Keratinocyte (primary cell): ENCODE measurements around the gene SOX3.

Source experiments
- EZH2 ChIP-seq: IDR thresholded peaks from one replicate; pipeline ENCODE4 v1.6.1; 2012; ENCODE audit warnings: inconsistent platforms, mild to moderate bottlenecking, low read length, moderate library complexity
- TF ChIP-seq, protein P1 (sequence below), 3 experiments: IDR thresholded peaks in 1 of 3; conservative IDR thresholded peaks in 1 of 3; optimal IDR thresholded peaks in 1 of 3; 2 replicates in 2 of 3; 3 replicates in 1 of 3; pipeline versions ENCODE3 to v1.5.1; 2011; ENCODE audit warnings: low read length in 3 of 3, mild to moderate bottlenecking in 3 of 3, moderate library complexity in 2 of 3, control low read depth in 1 of 3, inconsistent platforms in 1 of 3; ENCODE audit not compliant: insufficient read depth in 2 of 3; ENCODE audit errors: extremely low read depth in 1 of 3

DNA sequence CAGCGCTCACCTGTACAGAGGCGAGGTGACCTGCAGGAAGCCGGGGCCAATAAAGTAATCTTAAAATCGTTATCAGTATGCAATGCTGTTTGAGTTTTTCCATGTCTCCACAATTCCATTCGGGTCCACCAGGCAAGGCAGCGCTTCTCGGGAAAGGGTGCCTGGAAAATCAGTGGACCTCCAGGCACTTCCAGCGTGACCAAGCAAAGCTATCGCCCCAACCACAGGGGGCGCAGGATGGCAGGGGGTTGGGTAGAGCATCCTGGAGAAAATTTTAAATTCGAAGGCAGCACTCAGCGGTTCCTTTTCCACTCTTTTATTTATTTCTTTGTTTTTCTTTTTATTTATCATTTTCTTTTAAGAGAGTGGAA, 5.4 kb upstream of the SOX3 start:
- TF ChIP-seq, protein P1, sequence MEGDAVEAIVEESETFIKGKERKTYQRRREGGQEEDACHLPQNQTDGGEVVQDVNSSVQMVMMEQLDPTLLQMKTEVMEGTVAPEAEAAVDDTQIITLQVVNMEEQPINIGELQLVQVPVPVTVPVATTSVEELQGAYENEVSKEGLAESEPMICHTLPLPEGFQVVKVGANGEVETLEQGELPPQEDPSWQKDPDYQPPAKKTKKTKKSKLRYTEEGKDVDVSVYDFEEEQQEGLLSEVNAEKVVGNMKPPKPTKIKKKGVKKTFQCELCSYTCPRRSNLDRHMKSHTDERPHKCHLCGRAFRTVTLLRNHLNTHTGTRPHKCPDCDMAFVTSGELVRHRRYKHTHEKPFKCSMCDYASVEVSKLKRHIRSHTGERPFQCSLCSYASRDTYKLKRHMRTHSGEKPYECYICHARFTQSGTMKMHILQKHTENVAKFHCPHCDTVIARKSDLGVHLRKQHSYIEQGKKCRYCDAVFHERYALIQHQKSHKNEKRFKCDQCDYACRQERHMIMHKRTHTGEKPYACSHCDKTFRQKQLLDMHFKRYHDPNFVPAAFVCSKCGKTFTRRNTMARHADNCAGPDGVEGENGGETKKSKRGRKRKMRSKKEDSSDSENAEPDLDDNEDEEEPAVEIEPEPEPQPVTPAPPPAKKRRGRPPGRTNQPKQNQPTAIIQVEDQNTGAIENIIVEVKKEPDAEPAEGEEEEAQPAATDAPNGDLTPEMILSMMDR (optimal IDR thresholded peaks at IDR 0.05 in 1 of 3, IDR thresholded peaks at IDR 0.05 in 1 of 3, conservative IDR thresholded peaks at IDR 0.05 in 1 of 3; ENCODE audit: extremely low read depth in 1 of 3, insufficient read depth in 2 of 3, low read length in 3 of 3) = no peak
- TF ChIP-seq EZH2 = no peak
